Measurements from ENCODE around the gene LYL1.

LYL1 gene

DNA sequence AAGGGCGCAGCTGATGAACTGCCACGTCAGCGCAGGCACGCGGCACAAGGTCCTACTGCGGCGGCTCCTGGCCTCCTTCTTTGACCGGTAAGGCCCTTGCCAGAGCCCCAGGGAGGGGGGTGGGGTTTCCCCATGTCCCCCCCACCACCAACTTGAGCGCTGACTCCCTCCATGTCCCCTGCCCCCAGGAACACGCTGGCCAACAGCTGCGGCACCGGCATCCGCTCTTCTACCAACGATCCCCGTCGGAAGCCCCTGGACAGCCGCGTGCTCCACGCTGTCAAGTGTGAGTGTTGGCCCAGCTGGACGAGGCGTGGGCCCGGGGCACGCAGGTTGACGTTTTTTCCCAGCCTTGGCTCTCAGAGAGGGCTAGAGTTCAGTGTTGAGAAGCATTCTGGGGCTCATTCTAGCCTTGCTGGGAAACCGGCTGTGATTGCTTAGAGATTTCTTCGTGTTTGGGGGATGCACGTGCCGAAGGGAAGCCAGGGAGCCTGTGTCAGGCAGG is 34.7 kb upstream of the LYL1 start:
- Histone ChIP-seq H3K79me1 (replicated peaks; ENCODE audit: low read length, poor library complexity, severe bottlenecking) (peaks cover 40% of the 10 kb centered on the region), H3K4me2 (ENCODE audit: low read length, poor library complexity, severe bottlenecking) (no peak overlapping the region), H3K27me3 (ENCODE audit: control insufficient read depth in 1 of 2, insufficient read depth in 1 of 2, low read length in 2 of 2) (no peaks in the 10 kb centered on the region)

DNA sequence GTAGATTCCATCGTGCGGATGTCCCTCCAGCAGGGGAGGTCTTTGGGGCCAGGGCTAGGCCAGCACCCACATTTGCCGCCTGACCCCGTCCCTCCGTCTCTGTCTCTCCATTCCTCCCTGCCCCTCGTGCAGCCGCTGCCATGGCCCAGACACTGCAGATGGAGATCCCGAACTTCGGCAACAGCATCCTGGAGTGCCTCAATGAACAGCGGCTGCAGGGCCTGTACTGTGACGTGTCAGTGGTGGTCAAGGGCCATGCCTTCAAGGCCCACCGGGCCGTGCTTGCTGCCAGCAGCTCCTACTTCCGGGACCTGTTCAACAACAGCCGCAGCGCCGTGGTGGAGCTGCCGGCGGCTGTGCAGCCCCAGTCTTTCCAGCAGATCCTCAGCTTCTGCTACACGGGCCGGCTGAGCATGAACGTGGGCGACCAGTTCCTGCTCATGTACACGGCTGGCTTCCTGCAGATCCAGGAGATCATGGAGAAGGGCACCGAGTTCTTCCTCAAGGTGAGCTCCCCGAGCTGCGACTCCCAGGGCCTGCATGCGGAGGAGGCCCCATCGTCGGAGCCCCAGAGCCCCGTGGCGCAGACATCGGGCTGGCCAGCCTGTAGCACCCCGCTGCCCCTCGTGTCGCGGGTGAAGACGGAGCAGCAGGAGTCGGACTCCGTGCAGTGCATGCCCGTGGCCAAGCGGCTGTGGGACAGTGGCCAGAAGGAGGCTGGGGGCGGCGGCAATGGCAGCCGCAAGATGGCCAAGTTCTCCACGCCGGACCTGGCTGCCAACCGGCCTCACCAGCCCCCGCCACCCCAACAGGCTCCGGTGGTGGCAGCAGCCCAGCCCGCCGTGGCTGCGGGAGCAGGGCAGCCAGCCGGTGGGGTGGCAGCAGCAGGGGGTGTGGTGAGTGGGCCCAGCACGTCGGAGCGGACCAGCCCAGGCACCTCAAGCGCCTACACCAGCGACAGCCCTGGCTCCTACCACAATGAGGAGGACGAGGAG is 32.7 kb upstream of the LYL1 start:
- peaks cover 47% of the 10 kb centered on the region for H3K79me1 ChIP-seq (replicated peaks; ENCODE audit: low read length, poor library complexity, severe bottlenecking)
- H3K4me2 ChIP-seq (ENCODE audit: low read length, poor library complexity, severe bottlenecking), result no peak overlapping the region
- no peak overlapping the region for H3K23ac ChIP-seq (ENCODE audit: low read length in 2 of 2)
- no peak overlapping the region for H2AFZ ChIP-seq (ENCODE audit: low read depth, low read length)
- peak overlapping the region; percentile 2 for H4K91ac ChIP-seq (ENCODE audit: low read length)
- no peak overlapping the region for H3K27ac ChIP-seq (ENCODE audit: low read length, poor library complexity, severe bottlenecking)
- H2BK5ac ChIP-seq (ENCODE audit: low read depth, low read length, poor library complexity, severe bottlenecking), result no peak overlapping the region
- H3K4me1 ChIP-seq (ENCODE audit: control insufficient read depth, insufficient read depth, low read depth, low read length), result peaks cover 9% of the 10 kb centered on the region
- H2AK5ac ChIP-seq (ENCODE audit: low read length, severe bottlenecking), result no peak overlapping the region
- DNase-seq, result no peak
- no peaks in the 10 kb centered on the region for H3K9me3 ChIP-seq (ENCODE audit: control insufficient read depth, low read length)
- no peaks in the 10 kb centered on the region for H3K27me3 ChIP-seq (ENCODE audit: control insufficient read depth in 1 of 2, insufficient read depth in 1 of 2, low read length in 2 of 2)
- no peak overlapping the region for H3K4me3 ChIP-seq (ENCODE audit: insufficient read depth in 1 of 2, low read depth in 1 of 2, low read length in 2 of 2)
- no peak overlapping the region for H3K18ac ChIP-seq (ENCODE audit: low read depth in 1 of 2, low read length in 2 of 2)
- no peak overlapping the region for H4K8ac ChIP-seq (ENCODE audit: low read length)
- H3K9ac ChIP-seq (ENCODE audit: low read length), result no peak overlapping the region
- no peak overlapping the region for H3K14ac ChIP-seq (ENCODE audit: low read length in 2 of 2)
- no peak overlapping the region for H2BK120ac ChIP-seq (ENCODE audit: low read depth, low read length)
- H3K4ac ChIP-seq (ENCODE audit: low read depth in 1 of 2, low read length in 2 of 2), result no peak overlapping the region
- 94% methylated on average over 56 of the region's 60 CpGs for WGBS
- no peak overlapping the region for H2BK12ac ChIP-seq (ENCODE audit: low read length in 2 of 2)
- no peak overlapping the region for H2BK15ac ChIP-seq (ENCODE audit: low read depth, poor library complexity, severe bottlenecking)
- H3K36me3 ChIP-seq (ENCODE audit: control insufficient read depth in 1 of 2, insufficient read depth in 2 of 2, low read depth in 1 of 2, low read length in 2 of 2), result peaks cover 50 to 72% of the 10 kb centered on the region in 2 experiments

More for the DNA sequence above, 34.7 kb upstream of the LYL1 start:
- Histone ChIP-seq H2BK12ac (ENCODE audit: low read length in 2 of 2) (no peak overlapping the region), H3K9ac (ENCODE audit: low read length) (no peak overlapping the region), H2AFZ (ENCODE audit: low read depth, low read length) (no peak overlapping the region), H3K4me1 (ENCODE audit: control insufficient read depth, insufficient read depth, low read depth, low read length) (peaks cover 7% of the 10 kb centered on the region), H2BK5ac (ENCODE audit: low read depth, low read length, poor library complexity, severe bottlenecking) (no peak overlapping the region), H2BK120ac (ENCODE audit: low read depth, low read length) (no peak overlapping the region), H3K36me3 (ENCODE audit: control insufficient read depth in 1 of 2, insufficient read depth in 2 of 2, low read depth in 1 of 2, low read length in 2 of 2) (peaks cover 49 to 73% of the 10 kb centered on the region in 2 experiments), H3K23ac (ENCODE audit: low read length in 2 of 2) (no peak overlapping the region), H4K8ac (ENCODE audit: low read length) (no peak overlapping the region), H3K4me3 (ENCODE audit: insufficient read depth in 1 of 2, low read depth in 1 of 2, low read length in 2 of 2) (no peak overlapping the region), H4K91ac (ENCODE audit: low read length) (no peak overlapping the region), H2AK5ac (ENCODE audit: low read length, severe bottlenecking) (no peak overlapping the region), H3K18ac (ENCODE audit: low read depth in 1 of 2, low read length in 2 of 2) (no peak overlapping the region), H2BK15ac (ENCODE audit: low read depth, poor library complexity, severe bottlenecking) (no peak overlapping the region), H3K14ac (ENCODE audit: low read length in 2 of 2) (no peak overlapping the region), H3K27ac (ENCODE audit: low read length, poor library complexity, severe bottlenecking) (no peak overlapping the region), H3K4ac (ENCODE audit: low read depth in 1 of 2, low read length in 2 of 2) (no peak overlapping the region), H3K9me3 (ENCODE audit: control insufficient read depth, low read length) (no peaks in the 10 kb centered on the region)
- 97% methylated on average over 28 of the region's 28 CpGs for WGBS
- no peak for DNase-seq

DNA sequence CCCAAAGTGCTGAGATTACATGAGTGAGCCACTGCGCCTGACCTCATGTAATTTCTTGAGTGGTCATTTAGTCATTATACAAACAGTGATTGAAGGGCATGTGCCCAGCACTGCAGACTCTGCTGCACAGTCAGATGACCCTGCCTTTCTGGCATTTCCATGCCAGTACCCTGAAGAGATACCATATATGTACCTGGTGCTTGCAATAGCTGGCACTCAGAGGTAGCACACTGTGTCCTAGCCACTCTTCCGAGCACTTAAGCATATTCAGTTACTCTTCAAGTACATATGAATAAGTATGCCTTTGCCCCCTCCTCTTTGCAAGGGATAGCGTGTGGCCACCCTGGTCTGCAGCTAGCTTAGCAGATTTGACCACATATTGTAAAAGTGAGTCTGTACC is 32.0 kb upstream of the LYL1 start:
- H3K4me1 ChIP-seq (ENCODE audit: control insufficient read depth, insufficient read depth, low read depth, low read length), result peaks cover 9% of the 10 kb centered on the region
- no peak overlapping the region for H2BK5ac ChIP-seq (ENCODE audit: low read depth, low read length, poor library complexity, severe bottlenecking)
- H3K4me3 ChIP-seq (ENCODE audit: insufficient read depth in 1 of 2, low read depth in 1 of 2, low read length in 2 of 2), result no peak overlapping the region
- no peak overlapping the region for H2BK15ac ChIP-seq (ENCODE audit: low read depth, poor library complexity, severe bottlenecking)
- no peaks in the 10 kb centered on the region for H3K9me3 ChIP-seq (ENCODE audit: control insufficient read depth, low read length)
- no peak overlapping the region for H2BK120ac ChIP-seq (ENCODE audit: low read depth, low read length)
- peaks cover 47% of the 10 kb centered on the region for H3K79me1 ChIP-seq (replicated peaks; ENCODE audit: low read length, poor library complexity, severe bottlenecking)
- H2BK12ac ChIP-seq (ENCODE audit: low read length in 2 of 2), result no peak overlapping the region
- no peak overlapping the region for H3K4ac ChIP-seq (ENCODE audit: low read depth in 1 of 2, low read length in 2 of 2)
- no peak overlapping the region for H4K8ac ChIP-seq (ENCODE audit: low read length)
- no peak overlapping the region for H3K9ac ChIP-seq (ENCODE audit: low read length)
- H3K4me2 ChIP-seq (ENCODE audit: low read length, poor library complexity, severe bottlenecking), result no peak overlapping the region
- no peak for DNase-seq
- no peak overlapping the region for H2AK5ac ChIP-seq (ENCODE audit: low read length, severe bottlenecking)
- no peak overlapping the region for H3K14ac ChIP-seq (ENCODE audit: low read length in 2 of 2)
- WGBS, result 92% methylated on average over 3 of the region's 3 CpGs
- H3K23ac ChIP-seq (ENCODE audit: low read length in 2 of 2), result no peak overlapping the region
- H2AFZ ChIP-seq (ENCODE audit: low read depth, low read length), result no peak overlapping the region
- H3K27me3 ChIP-seq (ENCODE audit: control insufficient read depth in 1 of 2, insufficient read depth in 1 of 2, low read length in 2 of 2), result no peaks in the 10 kb centered on the region
- H3K36me3 ChIP-seq (ENCODE audit: control insufficient read depth in 1 of 2, insufficient read depth in 2 of 2, low read depth in 1 of 2, low read length in 2 of 2), result peaks cover 50 to 65% of the 10 kb centered on the region in 2 experiments
- H3K27ac ChIP-seq (ENCODE audit: low read length, poor library complexity, severe bottlenecking), result no peak overlapping the region
- H3K18ac ChIP-seq (ENCODE audit: low read depth in 1 of 2, low read length in 2 of 2), result no peak overlapping the region
- no peak overlapping the region for H4K91ac ChIP-seq (ENCODE audit: low read length)

DNA sequence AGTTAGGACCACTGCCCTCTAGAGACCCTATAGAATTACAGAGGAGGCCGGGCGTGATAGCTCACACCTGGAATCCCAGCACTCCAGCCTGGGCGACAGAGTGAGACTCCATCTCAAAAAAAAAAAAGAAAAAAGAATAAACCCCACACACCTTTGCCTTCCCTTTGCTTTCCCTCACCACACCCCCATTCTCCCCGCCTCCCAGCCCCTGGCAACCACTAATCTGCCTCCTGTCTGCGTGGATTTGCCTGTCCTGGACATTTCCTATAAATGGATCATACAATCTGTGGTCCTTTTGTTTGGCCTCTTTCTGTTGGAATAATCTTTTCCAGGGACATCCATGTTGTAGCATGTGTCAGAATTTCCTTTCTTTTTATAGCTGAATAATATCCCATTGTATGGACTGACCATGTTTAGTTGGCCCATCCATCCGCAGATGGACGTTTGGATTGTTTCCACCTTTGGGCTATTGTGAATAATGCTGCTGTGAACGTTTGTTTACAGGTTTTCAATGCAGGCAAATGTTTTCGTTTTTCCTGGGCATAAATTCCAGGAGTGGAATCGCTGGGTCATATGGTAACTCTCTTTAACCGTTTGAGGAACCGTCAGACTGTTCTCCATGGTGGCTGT is 30.7 kb upstream of the LYL1 start:
- H3K4me3 ChIP-seq (ENCODE audit: insufficient read depth in 1 of 2, low read depth in 1 of 2, low read length in 2 of 2), result no peak overlapping the region
- no peak overlapping the region for H3K27ac ChIP-seq (ENCODE audit: low read length, poor library complexity, severe bottlenecking)
- peak overlapping the region; percentile 49 for H3K9ac ChIP-seq (ENCODE audit: low read length)
- 91% methylated on average over 12 of the region's 12 CpGs for WGBS
- H2BK15ac ChIP-seq (ENCODE audit: low read depth, poor library complexity, severe bottlenecking), result no peak overlapping the region
- H3K4ac ChIP-seq (ENCODE audit: low read depth in 1 of 2, low read length in 2 of 2), result no peak overlapping the region
- H3K27me3 ChIP-seq (ENCODE audit: control insufficient read depth in 1 of 2, insufficient read depth in 1 of 2, low read length in 2 of 2), result no peaks in the 10 kb centered on the region
- H2AK5ac ChIP-seq (ENCODE audit: low read length, severe bottlenecking), result no peak overlapping the region
- peaks cover 45 to 68% of the 10 kb centered on the region in 2 experiments for H3K36me3 ChIP-seq (ENCODE audit: control insufficient read depth in 1 of 2, insufficient read depth in 2 of 2, low read depth in 1 of 2, low read length in 2 of 2)
- no peak overlapping the region for H3K18ac ChIP-seq (ENCODE audit: low read depth in 1 of 2, low read length in 2 of 2)
- no peak overlapping the region for H3K14ac ChIP-seq (ENCODE audit: low read length in 2 of 2)
- H2AFZ ChIP-seq (ENCODE audit: low read depth, low read length), result no peak overlapping the region
- H3K4me1 ChIP-seq (ENCODE audit: control insufficient read depth, insufficient read depth, low read depth, low read length), result peaks cover 13% of the 10 kb centered on the region
- H2BK120ac ChIP-seq (ENCODE audit: low read depth, low read length), result no peak overlapping the region
- H4K91ac ChIP-seq (ENCODE audit: low read length), result no peak overlapping the region
- no peaks in the 10 kb centered on the region for H3K9me3 ChIP-seq (ENCODE audit: control insufficient read depth, low read length)
- H2BK12ac ChIP-seq (ENCODE audit: low read length in 2 of 2), result no peak overlapping the region
- peaks cover 38% of the 10 kb centered on the region for H3K79me1 ChIP-seq (replicated peaks; ENCODE audit: low read length, poor library complexity, severe bottlenecking)
- H3K23ac ChIP-seq (ENCODE audit: low read length in 2 of 2), result no peak overlapping the region
- no peak overlapping the region for H3K4me2 ChIP-seq (ENCODE audit: low read length, poor library complexity, severe bottlenecking)
- DNase-seq, result no peak
- no peak overlapping the region for H2BK5ac ChIP-seq (ENCODE audit: low read depth, low read length, poor library complexity, severe bottlenecking)
- H4K8ac ChIP-seq (ENCODE audit: low read length), result no peak overlapping the region

Data from mesenchymal stem cell (in vitro differentiated cells and primary cell).